SIG-M5 treated with dmso at 0.1 percent for 504 hours (cell line): Measurements from ENCODE around the gene NSD1.
A peak's percentile ranks its signal among the peaks of the same experiment; 100 is the strongest.

ENCODE experiments used
- DNase-seq: peaks from one replicate; lab custom pipeline; 2025; ENCODE audit not compliant: unreplicated experiment; lab: John Stamatoyannopoulos, UW

NSD1 gene

DNA sequence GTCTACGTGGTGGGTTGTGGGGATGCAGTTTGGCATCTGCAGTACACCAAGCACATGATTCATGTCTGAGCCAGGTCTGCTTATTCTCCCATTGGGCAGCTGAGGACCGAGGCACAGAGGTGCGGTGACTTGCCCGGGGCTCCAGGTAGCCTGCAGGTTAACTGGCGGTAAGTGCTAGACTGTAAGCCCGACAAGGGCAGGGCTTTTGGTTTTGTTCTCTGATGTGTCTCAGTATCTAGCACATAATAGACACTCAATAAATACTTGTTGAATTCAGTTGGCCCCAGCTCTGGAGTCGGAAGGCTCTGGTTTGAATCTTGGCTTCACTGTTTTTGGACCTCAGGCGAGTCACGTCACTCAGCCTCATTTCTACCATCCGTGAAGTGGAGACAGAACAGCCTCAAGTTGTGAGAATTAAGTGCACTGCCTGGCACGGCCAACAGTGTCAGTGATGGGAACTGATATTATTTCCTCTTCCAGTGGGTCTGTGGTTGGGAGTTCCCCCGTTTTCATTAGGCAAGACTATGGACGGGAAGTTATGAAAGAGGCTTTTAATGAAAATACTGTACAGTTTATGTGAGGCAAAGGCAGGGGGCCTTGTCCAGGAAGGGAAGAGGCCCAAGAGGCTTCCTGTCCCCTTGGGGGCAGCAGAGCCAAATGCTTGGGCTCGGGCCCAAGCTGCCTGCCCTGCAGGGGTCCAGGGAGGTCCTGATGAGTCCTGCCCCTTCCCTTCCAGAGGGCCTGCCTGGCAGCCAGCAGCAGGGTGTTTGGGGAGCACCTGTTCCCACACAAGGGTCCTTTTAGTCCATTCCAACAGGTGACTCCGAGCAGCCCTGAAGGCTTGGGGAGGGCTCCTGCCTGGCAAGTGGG is 173.3 kb downstream of the NSD1 start:
- peak; percentile 96 for DNase-seq

GRCh38 chr5:177307544-177308363 is 174.2 kb downstream of the NSD1 start:
- DNase-seq = no peak

GRCh38 chr5:177308740-177309139 is 175.2 kb downstream of the NSD1 start:
- DNase-seq = no peak

DNA sequence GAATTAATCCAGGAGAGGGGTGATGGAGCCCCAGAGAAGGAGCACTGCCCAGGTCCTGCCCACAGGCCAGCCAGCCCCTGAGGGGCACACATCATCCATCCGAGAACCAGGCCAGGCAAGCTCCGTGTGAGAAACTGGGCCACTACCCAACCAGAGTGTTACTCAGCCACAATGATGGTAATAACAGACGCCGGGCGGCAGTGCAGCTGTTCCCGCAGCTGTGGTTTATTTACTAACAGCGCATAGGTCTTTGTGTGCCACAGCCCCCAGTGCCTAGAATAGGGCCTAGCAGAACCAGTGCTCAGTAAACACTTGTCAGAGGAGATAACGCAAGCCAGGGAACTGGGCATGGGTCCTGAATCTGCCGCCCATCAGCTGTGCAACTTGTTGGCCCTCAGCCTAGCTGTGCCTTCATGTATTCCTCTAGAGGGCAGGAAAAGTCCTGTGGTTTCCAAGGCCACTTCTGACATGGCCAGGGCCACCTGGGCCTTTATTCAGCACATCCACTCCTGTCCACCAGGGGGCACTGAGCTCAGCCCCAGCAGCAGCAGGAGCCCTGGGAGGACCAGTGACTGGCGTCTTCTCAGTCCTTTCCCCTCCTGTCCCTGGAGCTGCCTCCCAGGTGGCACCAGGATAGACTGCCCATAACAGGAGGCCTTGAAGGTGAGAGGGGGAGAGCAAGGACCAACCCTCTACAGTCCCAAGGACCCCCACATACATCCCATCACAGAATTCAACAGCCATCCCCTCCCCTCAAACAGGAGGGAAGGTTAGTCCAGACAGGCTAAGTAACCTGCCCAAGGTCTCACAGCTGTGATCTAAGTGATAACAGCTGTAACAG is 176.0 kb downstream of the NSD1 start:
- peak; percentile 72 for DNase-seq

DNA sequence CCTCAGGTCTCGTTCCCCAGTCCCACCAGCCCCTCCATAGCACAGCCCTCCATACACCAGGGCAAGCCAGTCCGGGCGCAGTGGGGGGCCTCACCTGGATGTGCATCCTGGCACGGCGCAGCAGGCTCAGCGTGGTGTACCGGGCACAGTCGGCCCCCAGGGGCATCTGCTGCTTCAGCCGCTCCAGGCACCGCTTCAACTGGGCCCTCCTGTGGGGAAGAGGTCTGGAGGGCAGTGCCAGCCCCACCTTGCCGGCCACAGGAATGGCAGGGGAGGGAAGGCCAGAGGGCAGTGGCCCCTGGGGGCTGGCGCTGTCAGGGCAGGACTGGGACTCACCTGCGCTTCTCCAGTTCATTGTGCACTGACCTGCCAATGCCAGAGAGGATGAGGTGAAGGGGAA is 176.8 kb downstream of the NSD1 start:
- DNase-seq = no peak

DNA sequence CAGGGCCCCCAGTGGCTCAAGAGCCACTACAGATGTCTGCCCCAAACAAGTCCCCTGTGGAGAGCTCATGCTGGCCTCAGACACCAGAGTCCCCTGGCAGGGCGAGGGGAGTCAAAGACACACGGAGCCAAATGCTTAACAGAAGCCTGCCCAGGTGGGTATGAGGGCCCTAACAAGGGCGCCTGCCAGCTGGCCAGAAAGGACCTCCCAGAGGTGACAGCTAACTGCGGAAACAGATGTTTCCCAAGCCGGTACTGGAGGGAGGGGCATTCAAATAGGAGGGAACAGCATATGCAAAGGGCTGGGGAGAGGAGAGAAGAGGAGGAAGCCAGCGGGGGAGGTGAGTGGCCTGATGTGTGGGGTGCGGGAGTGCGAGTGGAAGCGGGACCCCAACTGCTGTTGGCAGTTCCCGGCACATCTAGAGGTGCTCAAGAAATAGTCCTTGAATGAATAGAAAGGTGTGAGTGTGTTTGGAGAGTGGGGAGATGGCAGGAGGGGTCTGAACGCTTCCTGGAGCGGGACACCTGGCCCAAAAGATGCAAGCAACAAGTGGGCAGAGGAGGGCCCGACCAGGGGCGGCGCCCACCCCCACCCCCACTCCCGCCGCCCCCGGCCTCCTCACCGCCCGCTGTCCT is 177.3 kb downstream of the NSD1 start:
- DNase-seq = peak; percentile 88

DNA sequence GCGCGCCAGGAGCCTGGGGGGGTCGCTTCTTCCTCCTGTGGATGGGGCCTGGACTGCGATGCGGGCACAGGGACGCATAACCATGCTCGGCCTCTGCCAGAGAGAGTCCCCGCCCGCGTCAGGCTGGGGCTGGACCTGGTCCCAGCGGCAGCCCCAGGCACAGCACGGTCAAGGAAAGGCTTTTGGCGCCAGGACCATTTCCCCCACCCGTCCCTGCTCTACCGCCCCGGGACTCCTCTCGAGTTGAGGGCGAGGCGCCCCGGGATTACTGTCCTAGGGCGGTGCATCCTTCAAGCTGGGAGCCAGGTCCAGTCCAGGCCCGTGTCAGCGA is 177.8 kb downstream of the NSD1 start:
- DNase-seq = no peak

DNA sequence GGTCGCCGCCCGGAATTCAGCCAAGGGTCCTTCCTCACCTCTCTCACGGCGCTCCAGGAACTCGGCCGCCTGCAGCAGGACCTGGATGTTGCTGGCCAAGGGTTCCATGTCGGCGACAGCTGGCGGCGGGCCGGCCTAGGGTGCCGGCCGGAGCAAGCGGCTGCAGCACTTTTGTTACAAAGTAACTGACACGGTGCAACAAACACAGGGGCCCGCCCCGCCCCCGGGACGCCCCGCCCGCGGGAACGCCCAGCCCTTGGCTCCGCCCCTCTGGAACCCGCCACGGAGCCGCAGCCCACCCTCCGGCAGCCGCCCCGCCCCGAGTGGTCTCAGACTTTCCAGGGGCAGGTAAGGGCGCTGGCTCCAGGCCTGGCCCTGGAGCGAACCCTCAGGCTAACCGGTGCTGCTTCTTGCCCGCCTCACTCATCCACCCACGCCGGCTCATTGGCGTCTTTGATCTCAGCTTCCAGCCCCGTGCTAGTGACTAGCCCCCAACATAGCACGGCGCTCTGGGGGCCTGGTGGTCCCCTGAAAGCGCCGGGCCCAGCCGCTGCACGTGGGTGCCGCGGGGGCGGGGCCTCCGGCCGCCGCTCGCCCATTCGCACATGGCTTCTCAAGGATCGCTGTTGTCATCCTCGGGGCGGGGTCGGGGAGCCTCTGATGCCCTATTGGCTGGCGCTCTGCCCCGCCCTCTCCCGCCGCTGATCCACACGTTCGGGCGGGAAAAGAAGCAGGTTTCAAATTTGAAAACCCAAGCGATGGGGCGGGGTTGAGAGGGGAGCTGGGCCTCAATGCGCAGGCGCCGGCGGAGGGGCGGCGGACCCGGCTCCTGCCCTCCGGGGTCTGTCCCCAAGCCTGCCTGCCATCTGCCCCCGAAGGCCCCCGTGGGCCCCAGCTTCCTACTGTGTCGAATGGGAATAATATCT is 178.4 kb downstream of the NSD1 start, which contains the start of gene MXD3:
Gene MXD3, minus strand, starts transcription at position 176 of the 926 bp plus-strand sequence. Its CDS starts 68 bp downstream, at position 108.
- DNase-seq = peak; percentile 98

DNA sequence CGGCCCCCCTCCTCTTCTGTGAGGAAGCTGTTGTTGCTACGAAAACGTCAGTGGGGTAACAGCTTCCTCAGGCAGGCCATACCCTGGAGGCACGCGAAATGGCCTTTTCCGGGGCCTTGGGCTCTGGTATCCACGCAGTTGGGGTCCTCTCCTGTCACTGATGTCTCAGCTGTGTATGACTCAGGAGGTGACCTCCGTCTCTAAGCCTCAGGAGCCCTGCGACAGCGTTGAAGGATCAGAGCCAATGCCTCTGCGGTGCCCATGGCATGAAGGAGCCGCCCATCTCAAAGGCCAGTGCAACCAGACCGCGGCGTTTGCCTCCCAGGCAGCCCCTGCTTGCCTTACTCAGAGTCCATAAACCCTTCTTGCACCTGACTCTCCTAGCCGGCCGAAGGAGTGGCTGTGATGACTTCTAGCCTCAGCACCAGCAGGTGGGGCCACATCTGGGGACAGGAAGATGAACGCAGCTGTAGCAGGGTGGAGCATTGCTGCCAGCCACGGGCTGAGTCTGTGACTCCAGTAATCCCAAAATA is 179.1 kb downstream of the NSD1 start:
- peak; percentile 65 for DNase-seq

- no peak for DNase-seq
These were observed 180.1 kb downstream of the NSD1 start for GRCh38 chr5:177313561-177314259.

DNA sequence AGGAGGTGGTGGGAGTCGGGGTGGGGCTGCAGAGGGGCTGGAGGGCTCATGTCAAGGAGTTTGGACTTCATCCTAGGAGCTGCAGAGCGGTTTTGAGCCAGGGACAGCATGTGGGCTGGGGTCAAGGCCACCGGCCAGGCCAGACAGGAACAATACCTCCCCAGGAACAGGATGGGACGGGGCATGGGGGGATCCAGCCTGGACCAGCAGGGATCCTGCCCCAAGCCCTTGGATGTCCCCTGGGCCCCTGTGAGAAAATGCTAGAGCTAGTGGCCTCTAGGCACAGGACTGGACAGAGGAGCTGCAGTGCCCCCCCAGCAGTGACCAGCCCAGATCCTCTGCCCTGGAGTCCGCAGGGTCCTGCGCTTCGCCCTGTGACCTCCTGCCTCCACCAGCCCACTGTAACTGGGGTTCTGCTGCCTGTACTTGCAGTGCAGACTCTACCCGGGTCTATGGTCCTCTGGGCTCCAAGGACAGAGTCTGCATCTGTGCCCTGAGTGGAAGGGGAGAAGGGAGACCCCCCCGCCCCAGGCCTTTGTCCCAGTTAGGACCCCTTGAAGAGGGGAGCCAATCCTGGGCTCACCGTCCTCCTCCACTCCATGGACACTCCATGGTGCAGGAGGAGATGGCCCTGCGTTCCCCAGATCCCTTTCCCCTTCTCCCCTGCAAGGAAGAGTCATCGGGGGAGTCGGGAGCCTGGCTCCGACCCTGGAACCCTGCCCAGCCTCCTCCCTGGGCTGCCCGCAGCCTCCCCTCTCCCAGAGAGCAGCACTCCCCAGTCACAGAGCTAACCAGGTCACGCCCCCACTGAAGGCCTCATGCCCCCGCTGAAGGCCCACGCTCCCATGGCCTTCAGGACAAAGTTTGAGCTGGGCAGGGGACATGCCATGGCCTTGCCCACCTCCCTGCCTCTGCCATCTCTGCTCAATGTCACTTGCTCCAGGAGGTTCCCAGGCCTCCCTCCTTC is 181.1 kb downstream of the NSD1 start:
- DNase-seq = no peak

DNA sequence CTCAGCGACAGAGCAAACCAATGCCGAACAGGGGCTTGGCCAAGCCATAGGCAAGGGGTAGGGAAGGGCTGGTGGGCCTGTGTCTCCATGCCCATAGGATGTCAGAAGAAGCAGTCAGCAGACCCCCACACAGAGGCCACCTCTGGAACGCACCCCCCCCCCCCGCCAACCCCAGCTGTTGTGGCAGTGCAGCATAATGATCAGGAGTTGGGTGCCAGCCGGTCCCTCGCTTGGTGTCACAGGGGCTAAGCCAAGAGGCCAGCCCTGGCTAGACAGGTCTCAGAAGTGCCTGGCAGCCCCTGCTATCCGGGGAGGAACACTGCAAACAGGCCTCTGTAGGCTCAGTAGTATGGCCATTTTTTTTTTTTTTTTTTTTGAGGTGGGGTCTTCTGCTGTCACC is 181.8 kb downstream of the NSD1 start:
- no peak for DNase-seq

GRCh38 chr5:177316005-177316404 is 182.4 kb downstream of the NSD1 start:
- no peak for DNase-seq

DNA sequence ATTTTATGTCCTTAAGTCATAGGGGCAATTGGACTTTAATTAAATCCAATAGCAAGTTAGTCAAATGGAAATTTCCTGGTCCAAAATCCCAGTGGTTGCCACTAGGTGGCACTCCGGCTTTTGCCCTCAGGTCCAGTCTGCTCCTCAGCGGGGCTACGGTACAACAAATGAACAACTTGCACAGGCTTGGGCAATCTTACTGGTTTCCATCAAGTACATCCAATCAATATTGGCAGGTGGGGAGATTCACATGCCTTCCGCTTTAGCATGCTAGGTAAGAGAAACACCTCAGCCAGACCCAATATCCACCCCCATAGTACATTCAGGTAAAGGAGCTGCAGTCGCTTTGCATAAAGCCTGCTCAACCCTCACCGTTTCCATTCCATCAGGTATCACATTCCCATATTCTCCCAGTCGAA is 184.4 kb downstream of the NSD1 start:
- DNase-seq = peak; percentile 84

GRCh38 chr5:177319913-177320588 is 186.5 kb downstream of the NSD1 start:
- DNase-seq = no peak

GRCh38 chr5:177320879-177321278 is 187.3 kb downstream of the NSD1 start:
- peak; percentile 76 for DNase-seq

- DNase-seq = peak; percentile 19
These were observed 192.4 kb downstream of the NSD1 start for GRCh38 chr5:177325868-177326381.
